GM12875 (cell line): ENCODE results near the gene BARX2.
"Not testable (repeated sequence)": the region's sequence is repeated elsewhere in the genome, so short reads cannot be mapped to it uniquely, and the experiment has no call there.

Experiments
- H3K4me3 ChIP-seq: one replicate; pipeline ENCODE4 v1.5.1; 2011; ENCODE audit warnings: low read depth, low read length, control low read depth
- TF ChIP-seq, protein P1 (sequence below): IDR thresholded peaks from 2 replicates; pipeline ENCODE4 v1.5.1; 2011; ENCODE audit warnings: low read depth, mild to moderate bottlenecking, control low read depth, inconsistent platforms, low read length, moderate library complexity, borderline replicate concordance; ENCODE audit not compliant: insufficient read depth

The BARX2 gene, protein sequence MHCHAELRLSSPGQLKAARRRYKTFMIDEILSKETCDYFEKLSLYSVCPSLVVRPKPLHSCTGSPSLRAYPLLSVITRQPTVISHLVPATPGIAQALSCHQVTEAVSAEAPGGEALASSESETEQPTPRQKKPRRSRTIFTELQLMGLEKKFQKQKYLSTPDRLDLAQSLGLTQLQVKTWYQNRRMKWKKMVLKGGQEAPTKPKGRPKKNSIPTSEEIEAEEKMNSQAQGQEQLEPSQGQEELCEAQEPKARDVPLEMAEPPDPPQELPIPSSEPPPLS

DNA sequence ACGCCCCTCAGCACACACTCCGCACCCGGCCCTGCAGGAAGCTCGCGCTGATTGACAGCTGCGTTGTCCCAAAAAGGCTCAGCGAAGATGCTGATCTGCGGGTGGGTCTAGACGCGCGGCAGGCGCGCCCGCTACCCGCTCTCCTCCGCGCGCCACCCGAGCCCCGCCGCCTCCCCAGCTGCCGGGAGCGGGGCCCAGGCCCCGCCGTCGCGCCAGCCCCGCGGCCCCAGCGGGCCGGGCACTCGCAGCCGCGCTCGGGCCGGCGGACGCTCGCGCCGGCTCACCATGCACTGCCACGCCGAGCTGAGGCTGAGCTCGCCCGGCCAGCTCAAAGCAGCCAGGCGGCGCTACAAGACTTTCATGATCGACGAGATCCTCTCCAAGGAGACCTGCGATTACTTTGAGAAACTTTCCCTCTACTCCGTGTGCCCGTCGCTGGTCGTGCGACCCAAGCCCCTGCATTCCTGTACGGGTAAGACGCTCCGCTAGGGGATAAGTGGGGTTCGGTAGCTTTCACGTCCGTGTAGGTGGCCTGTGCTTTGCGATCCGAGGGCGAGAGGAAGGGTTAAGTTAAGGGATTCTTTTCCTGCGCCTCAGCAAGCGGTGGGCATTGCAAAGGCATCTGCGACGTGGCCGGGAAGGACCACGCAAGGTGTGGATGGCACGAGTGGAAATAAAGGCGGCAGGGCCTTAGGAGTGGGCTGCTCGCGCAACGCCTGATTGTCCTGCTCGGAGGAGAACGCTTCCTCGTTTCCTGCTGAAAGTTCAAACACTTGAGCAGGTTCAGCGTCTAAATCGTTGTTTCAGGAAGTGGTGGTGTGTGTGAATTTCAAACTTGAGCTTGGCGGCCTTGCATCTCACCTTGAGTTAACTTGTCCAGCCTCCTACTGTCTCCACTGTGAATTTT lies at the start of gene BARX2:
Gene BARX2 (plus strand): TSS at position 98 of the 907 bp plus-strand sequence. CDS start 188 bp downstream, at position 286.
- no peak within 1 kb of the TSS for H3K4me3 ChIP-seq
- TF ChIP-seq, protein P1, sequence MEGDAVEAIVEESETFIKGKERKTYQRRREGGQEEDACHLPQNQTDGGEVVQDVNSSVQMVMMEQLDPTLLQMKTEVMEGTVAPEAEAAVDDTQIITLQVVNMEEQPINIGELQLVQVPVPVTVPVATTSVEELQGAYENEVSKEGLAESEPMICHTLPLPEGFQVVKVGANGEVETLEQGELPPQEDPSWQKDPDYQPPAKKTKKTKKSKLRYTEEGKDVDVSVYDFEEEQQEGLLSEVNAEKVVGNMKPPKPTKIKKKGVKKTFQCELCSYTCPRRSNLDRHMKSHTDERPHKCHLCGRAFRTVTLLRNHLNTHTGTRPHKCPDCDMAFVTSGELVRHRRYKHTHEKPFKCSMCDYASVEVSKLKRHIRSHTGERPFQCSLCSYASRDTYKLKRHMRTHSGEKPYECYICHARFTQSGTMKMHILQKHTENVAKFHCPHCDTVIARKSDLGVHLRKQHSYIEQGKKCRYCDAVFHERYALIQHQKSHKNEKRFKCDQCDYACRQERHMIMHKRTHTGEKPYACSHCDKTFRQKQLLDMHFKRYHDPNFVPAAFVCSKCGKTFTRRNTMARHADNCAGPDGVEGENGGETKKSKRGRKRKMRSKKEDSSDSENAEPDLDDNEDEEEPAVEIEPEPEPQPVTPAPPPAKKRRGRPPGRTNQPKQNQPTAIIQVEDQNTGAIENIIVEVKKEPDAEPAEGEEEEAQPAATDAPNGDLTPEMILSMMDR = 0 out of 2 replicates have a peak, but pooled peaks have one; percentile 21

DNA sequence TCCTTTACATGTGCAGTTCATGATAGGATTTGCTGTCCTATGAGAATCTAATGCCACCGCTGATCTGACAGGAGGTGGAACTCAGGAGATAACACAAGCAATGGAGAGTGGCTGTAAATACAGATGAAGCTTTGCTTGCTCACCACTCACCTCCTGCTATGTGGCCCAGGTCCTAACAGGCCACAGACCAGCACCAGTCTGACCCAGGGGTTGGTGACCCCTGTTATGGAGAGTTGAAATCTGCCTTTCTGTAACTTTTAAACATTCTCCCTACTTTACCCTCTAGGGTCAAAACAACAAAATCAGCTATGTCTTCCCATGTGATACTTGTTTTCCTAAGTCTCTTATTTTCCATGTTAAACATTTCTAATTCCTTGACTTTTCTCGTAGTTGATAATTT lies 48.7 kb upstream of the BARX2 start:
- TF ChIP-seq, protein P1 = no peak
- no peak overlapping the region for H3K4me3 ChIP-seq

DNA sequence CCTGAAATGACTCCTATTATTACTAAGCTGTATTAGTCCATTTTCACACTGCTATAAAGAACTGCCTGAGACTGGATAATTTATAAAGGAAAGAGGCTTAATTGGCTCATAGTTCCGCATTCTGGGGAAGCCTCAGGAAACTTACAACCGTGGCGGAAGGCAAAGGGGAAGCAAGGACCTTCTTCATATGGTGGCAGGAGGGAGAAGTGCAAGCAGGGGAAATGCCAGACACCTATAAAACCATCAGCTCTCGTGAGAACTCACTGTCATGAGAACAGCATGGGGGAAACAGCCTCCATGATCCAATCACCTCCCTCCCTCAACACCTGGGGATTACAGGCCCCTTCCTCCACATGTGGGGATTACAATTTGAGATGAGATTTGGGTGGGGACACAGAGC lies 47.9 kb upstream of the BARX2 start:
- not testable (repeated sequence) for H3K4me3 ChIP-seq

DNA sequence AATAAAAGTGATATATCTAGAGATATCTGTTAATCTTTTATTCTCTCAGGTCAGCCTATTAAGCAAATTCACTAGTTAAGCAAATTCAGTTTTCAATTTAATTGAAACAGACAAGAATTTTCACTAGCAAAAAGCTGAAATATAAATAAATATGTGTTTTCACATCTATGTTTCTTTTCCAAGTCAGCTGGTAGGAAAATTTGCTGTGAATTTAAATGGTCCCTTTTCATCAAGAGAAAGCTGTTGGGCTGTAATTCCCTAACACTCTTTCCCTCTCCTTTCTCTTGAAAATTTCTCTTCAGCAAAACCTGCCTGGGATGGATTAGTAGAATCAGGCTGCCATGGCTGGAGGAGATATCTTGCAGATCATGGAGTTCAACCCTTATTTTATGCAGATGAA lies 46.9 kb upstream of the BARX2 start:
- TF ChIP-seq, protein P1 = no peak
- no peak overlapping the region for H3K4me3 ChIP-seq

DNA sequence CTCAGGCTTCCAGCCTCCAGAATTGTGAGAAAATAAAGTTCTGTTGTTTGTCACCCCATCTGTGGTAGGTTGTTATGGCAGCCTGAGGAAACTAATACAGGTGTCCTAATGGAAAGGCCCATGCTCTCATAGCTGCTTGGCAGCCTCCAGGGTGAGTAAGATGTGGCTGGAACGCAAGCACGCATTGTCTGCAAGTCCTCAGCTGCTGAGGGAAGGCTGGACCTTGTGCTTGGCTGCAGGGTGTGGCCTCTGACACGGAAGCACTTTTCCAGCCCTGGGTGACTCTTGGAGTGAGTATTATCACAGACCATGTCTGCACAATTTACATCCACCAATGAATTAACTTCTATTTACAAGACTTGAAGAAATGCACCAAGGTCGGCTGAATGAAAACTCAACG lies 44.4 kb upstream of the BARX2 start:
- TF ChIP-seq, protein P1 = no peak
- no peak overlapping the region for H3K4me3 ChIP-seq

DNA sequence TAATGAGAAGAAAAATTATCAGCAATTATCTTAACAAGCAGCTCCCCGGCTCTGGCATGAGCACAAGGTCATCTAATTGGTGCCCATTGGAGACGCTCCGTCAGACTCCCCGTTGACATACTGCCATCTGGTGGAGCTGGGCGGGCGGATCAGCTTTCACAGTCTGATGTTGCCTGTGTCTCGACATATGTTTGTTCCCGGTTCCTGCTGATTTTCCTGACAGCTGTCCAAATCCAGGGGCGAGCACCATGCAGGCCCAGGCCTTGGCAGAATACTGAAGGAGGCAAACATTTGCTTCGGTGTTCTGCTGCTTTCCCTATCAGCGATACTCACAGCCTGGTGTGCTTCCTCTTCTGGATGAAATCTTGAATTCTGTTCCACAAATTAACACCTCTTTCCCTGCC lies 43.8 kb upstream of the BARX2 start:
- TF ChIP-seq, protein P1 = peak; percentile 88
- no peak overlapping the region for H3K4me3 ChIP-seq

DNA sequence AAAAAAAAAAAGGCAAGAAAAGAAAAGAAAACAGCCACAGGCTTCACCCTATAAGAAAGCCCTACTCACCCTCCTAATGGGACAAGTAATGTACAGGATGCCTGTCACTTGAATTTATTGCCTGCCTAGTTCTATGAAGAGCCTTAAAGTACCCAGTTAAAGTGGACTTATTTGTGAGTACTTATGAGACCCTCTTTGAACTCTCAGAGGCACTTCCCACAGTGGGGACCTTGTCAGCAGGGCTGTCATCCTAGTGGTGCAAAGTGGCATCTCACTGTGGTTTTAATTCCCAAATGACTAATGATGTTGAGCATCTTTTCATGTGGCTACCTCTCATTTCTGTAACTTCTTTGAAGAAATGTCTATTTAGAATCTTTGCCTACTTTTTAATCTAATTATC lies 41.8 kb upstream of the BARX2 start:
- H3K4me3 ChIP-seq = no peak overlapping the region
- TF ChIP-seq, protein P1 = no peak

DNA sequence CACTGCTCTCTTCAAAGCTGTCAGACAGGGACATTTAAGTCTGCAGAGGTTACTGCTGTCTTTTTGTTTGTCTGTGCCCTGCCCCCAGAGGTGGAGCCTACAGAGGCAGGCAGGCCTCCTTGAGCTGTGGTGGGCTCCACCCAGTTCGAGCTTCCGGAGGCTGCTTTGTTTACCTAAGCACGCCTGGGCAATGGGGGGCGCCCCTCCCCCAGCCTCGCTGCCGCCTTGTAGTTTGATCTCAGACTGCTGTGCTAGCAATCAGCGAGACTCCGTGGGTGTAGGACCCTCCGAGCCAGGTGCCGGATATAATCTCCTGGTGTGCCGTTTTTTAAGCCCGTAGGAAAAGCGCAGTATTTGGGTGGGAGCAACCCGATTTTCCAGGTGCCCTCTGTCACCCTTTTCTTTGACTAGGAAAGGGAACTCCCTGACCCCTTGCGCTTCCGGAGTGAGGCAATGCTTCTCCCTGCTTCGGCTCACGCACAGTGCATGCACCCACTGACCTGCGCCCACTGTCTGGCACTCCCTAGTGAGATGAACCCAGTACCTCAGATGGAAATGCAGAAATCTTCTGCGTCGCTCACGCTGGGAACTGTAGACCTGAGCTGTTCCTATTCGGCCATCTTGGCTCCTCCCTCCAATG lies 31.2 kb upstream of the BARX2 start:
- not testable (repeated sequence) for H3K4me3 ChIP-seq
